GM15510 (cell line): Measurements from ENCODE around the gene CPE.

Experiments used
- POLR2A ChIP-seq: IDR thresholded peaks from 3 replicates; pipeline ENCODE4 v1.6.1; 2011; ENCODE audit warnings: borderline replicate concordance; ENCODE audit not compliant: insufficient read length; ENCODE audit errors: extremely low read depth

CPE gene

GRCh38 chr4:165384186-165384585 is 5.4 kb downstream of the CPE start:
- no peak for TF ChIP-seq POLR2A

- no peak for TF ChIP-seq POLR2A
Measured at GRCh38 chr4:165384598-165384997, 5.8 kb downstream of the CPE start.

GRCh38 chr4:165385126-165385525 is 6.3 kb downstream of the CPE start:
- no peak for TF ChIP-seq POLR2A

DNA sequence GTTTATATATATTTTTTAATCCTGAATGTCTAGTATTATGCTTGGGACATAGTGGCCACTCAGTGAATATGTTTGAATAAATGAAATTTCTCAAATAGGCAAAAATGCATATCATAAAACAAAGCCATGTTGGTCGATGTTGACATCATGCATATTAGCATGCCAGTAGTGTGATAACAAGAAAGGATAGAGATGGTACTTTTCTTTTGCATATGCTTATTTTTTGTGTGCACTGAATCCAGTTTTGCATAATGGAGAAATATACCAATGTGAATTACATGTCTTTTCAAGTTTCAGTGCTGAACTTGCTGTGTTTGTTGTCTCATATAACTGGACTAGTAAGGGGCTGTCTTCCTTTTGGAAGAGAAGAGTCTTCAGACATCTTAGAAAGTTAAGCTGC is 7.5 kb downstream of the CPE start:
- no peak for TF ChIP-seq POLR2A

DNA sequence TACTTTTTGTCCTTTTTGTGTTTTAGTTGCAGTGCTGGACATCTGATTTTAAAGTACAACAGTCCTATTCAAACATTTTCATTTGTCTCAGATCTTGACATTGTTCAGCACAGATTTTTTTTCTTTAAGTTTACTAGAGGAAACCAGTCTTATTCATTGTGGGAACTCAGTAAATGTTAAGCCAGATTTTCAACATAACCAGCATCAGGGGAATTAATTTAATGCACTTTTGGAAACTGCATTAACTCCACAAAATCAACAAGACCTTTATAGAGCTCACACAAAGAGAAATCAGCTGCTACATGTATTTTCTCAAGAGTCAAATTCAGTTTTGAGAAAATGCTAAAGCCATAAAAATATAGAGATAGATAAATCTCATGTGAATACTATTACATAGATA is 9.9 kb downstream of the CPE start:
- no peak for TF ChIP-seq POLR2A

DNA sequence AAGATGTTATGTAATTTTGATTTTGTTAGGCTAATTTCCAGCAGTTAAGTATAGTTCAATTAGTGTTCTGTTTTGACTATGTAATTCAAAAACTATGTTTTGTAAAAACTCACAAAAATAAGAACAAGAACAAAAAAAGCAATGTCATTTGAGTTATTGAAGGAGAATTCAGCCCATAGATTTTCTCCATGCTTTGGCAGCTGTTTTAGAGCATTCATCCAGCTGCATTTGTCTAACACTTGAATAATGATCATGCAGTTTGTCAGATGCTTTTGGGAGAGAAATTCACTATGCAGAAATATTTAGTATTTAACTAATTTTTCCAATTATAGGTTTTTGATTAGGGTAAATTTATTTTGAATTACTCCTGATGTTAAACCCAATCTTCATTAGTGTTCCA is 14.2 kb downstream of the CPE start:
- no peak for TF ChIP-seq POLR2A

DNA sequence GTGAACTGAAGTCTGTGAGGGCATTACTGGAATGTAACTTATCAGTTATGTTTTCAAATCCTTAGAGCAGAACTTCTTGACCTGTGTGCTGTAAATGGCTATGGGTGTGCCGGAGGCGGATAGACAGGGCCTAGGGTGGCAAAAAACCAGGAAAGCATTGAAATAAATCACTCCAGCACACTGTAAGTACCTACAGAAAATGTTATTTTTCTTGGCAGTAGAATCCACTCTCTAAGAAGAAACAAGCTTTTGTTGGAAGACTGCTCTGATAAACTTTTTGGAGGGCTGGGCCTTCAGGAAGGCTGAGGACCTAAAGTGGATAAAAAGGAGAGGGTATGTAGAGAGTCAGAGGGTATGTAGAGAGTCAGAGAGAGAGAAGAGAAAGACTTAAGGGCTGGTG is 14.9 kb downstream of the CPE start:
- no peak for TF ChIP-seq POLR2A

DNA sequence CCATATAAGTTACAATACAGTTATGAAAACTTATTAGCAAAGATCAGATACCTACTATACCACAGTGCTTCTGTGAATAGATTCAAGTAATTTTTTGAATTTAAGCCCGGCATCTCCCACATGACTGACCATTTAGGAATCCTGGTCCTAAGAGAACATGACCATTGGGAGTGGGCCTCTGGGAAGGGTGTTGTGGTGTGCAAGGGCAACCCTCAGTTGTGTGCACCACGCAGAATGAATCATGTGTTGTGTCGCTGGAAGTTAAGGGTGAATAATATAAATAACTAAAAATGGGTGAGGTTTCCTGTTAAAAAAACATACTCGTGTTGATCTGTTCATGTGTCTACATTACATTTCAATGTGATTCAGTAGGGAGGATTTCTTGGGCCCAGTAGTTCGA is 15.5 kb downstream of the CPE start:
- no peak for TF ChIP-seq POLR2A

DNA sequence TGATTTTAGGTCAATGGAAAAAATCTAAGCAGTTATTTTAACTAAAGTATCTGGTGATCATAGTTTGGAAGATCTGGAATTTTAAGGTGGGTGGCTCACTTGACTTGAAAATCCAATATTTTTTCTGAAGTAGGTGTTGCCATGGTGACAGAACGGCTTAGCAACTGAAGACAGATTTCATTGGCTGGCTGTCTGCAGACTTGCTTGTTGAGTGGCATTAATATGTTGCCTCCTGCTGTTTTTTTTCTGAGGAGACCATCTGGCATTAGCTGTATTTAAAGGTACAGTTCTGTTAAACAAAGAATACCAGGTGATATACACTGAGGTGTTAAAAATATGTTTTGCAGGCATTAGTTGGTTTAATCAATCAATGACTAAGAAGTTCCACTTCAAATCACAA is 19.8 kb downstream of the CPE start:
- no peak for TF ChIP-seq POLR2A

DNA sequence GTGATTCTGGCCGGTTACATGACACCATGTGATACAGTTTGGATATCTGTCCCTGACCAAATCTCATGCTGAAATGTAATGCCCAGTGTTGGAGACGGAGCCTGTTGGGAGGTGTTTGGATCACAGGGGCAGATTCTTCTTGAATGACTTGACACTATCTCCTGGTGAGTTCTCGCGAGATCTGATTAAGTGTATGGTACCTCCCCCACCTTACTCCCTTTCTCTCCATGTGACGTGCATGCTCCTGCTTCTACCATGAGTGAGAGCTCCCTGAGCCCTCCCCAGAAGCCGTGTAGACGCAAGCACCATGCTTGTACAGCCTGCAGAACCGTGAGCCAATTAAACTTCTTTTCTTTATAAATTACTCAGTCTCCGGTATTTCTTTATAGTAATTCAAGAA is 23.6 kb downstream of the CPE start:
- TF ChIP-seq POLR2A, result no peak

- TF ChIP-seq POLR2A, result no peak
Measured at GRCh38 chr4:165403048-165403447, 24.2 kb downstream of the CPE start.

GRCh38 chr4:165403637-165404036 is 24.8 kb downstream of the CPE start:
- no peak for TF ChIP-seq POLR2A

GRCh38 chr4:165404080-165404479 is 25.3 kb downstream of the CPE start:
- no peak for TF ChIP-seq POLR2A

DNA sequence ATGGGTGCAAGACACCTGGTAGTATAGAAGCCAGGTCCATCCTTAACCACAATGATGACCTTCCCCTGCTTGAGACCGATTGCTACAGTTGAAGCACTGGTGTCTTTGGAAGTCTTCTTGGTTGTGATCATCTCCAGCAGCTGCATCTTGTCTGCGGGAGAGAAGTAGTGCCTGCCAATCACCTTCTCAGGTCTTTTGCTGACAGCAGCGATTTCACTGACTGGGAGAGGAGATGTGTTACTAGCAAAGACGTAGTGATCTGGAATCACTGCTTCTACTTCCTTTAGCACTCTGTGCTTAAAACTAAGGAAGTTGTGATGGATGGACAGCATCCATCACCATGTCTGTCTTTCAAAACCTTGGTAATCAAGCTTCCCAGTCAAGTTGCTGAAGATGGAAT is 25.9 kb downstream of the CPE start:
- TF ChIP-seq POLR2A, result no peak

- TF ChIP-seq POLR2A, result no peak
Measured at GRCh38 chr4:165410214-165410613, 31.4 kb downstream of the CPE start.

DNA sequence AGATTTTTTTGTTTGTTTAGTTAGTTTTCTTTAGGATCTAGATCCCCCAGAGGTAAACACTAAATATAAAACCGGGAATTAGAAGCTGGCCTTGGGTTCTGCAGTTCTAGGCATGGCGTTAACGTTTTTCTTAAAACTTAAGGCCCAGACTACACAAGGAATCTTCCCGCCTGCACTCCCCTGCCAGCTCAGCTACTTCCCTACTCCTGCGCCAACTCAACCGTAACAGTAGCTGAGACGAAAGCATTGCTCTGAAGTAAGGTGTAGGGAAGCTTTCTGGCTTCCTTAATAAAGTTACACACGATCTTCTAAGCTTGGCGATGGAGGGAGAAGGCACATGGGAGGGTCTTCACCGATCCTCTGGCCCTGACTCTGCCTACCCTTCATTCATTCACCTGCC is 37.1 kb downstream of the CPE start:
- no peak for TF ChIP-seq POLR2A

GRCh38 chr4:165418073-165418472 is 39.3 kb downstream of the CPE start:
- no peak for TF ChIP-seq POLR2A
